ENCODE measurements around the gene BCOR.

BCOR gene

GRCh38 chrX:40131654-40132337 lies 34.0 kb upstream of the BCOR start:
- Histone ChIP-seq H3K27me3 (ENCODE audit: insufficient read depth, low read depth, severe bottlenecking) (peaks cover 33% of the 10 kb centered on the region), H3K36me3 (peaks cover 3% of the 10 kb centered on the region; the same call in 1 of the 2 replicates), H3K9me3 (ENCODE audit: severe bottlenecking) (peaks cover 2% of the 10 kb centered on the region), H3K27ac (no peak overlapping the region), H3K4me3 (ENCODE audit: low read depth, low read length) (no peak overlapping the region)
- DNase-seq: no peak
- no peak for TF ChIP-seq CTCF (IDR thresholded peaks at IDR 0.05; ENCODE audit: low read depth, low read length)

DNA sequence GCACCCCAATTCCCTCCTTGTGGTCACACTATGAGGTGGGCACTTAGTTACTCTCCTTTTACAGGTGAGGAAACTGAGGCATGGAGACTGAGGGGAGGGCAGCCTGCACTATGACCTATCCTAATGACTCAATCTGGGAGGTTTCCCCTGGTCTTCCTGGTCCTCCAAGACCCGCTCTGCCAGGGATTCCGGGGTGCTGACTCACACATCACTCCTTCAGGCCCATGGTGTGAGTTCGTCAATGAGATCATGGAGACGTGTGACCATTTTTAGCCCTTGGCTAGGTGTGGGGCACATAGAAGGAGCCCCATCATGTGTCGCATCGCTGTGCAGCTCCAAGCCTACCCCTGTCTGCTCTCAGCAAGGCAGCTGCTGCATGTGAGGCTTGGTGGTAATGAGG lies 32.4 kb upstream of the BCOR start:
- no peak for DNase-seq
- peaks cover 3% of the 10 kb centered on the region; the same call in 1 of the 2 replicates for H3K36me3 ChIP-seq
- peaks cover 2% of the 10 kb centered on the region for H3K9me3 ChIP-seq (ENCODE audit: severe bottlenecking)
- H3K27ac ChIP-seq: no peak overlapping the region
- H3K27me3 ChIP-seq (ENCODE audit: insufficient read depth, low read depth, severe bottlenecking): peaks cover 34% of the 10 kb centered on the region
- TF ChIP-seq CTCF (IDR thresholded peaks at IDR 0.05; ENCODE audit: low read depth, low read length): no peak
- H3K4me3 ChIP-seq (ENCODE audit: low read depth, low read length): no peak overlapping the region

GRCh38 chrX:40127052-40127451 lies 29.3 kb upstream of the BCOR start:
- Histone ChIP-seq H3K9me3 (ENCODE audit: severe bottlenecking) (peaks cover 2% of the 10 kb centered on the region), H3K36me3 (peaks cover 3% of the 10 kb centered on the region; the same call in 1 of the 2 replicates), H3K27me3 (ENCODE audit: insufficient read depth, low read depth, severe bottlenecking) (peaks cover 32% of the 10 kb centered on the region), H3K27ac (no peak overlapping the region), H3K4me3 (ENCODE audit: low read depth, low read length) (no peak overlapping the region)
- DNase-seq: no peak
- TF ChIP-seq CTCF (IDR thresholded peaks at IDR 0.05; ENCODE audit: low read depth, low read length): no peak

DNA sequence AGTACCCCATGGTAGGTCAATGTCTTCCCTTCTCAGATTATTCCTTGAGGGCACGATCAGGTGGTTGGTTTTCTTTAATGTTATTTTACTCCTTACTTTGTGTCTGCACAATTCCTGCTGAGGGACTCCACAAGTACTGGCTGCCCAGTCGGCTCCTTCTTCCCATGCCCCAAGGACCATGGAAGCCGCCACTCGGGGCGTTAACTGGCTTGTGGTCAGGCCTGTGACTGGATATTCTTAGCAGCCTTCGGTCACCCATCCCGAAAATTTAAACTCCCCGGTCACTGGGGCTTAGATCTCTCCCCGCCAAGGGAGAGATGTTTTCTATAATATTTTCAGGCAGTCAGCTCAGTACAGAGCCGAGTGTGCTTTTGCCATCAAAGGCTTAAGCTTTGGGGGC lies 24.7 kb upstream of the BCOR start:
- peaks cover 28% of the 10 kb centered on the region for H3K27me3 ChIP-seq (ENCODE audit: insufficient read depth, low read depth, severe bottlenecking)
- no peak overlapping the region for H3K4me3 ChIP-seq (ENCODE audit: low read depth, low read length)
- H3K36me3 ChIP-seq: peaks cover 3% of the 10 kb centered on the region; the same call in 1 of the 2 replicates
- H3K9me3 ChIP-seq (ENCODE audit: severe bottlenecking): peaks cover 2% of the 10 kb centered on the region
- TF ChIP-seq CTCF (IDR thresholded peaks at IDR 0.05; ENCODE audit: low read depth, low read length): no peak
- H3K27ac ChIP-seq: no peak overlapping the region
- DNase-seq: no peak

- Histone ChIP-seq H3K27ac (no peak overlapping the region), H3K27me3 (ENCODE audit: insufficient read depth, low read depth, severe bottlenecking) (peaks cover 30% of the 10 kb centered on the region), H3K36me3 (no peaks in the 10 kb centered on the region), H3K9me3 (ENCODE audit: severe bottlenecking) (no peaks in the 10 kb centered on the region), H3K4me3 (ENCODE audit: low read depth, low read length) (no peak overlapping the region)
- DNase-seq: no peak
- TF ChIP-seq CTCF (IDR thresholded peaks at IDR 0.05; ENCODE audit: low read depth, low read length): no peak
Measured at GRCh38 chrX:40121618-40122017, 23.9 kb upstream of the BCOR start.

Measured in WERI-Rb-1 (cell line).